ENCODE data around the gene RBM8A.
A peak's percentile ranks its signal among the peaks of the same experiment; 100 is the strongest.
"Not testable (repeated sequence)": the region's sequence is repeated elsewhere in the genome, so short reads cannot be mapped to it uniquely, and the experiment has no call there.

Gene RBM8A

GRCh38 chr1:145935708-145936107 lies 8.4 kb upstream of the RBM8A start:
- Histone ChIP-seq H3K4me1 (ENCODE audit: control extremely low read depth in 1 of 4, control insufficient read depth in 4 of 4, insufficient read depth in 4 of 4, low read length in 3 of 4) (peaks cover 3 to 8% (median 5%) of the 10 kb centered on the region in 4 experiments), H3K4me3 (ENCODE audit: control insufficient read depth in 1 of 7, extremely low read depth in 1 of 7, insufficient read depth in 4 of 7, low read depth in 2 of 7, low read length in 6 of 7) (no peak overlapping the region), H3K9me3 (ENCODE audit: control extremely low read depth in 1 of 5, control insufficient read depth in 4 of 5, insufficient read depth in 2 of 5, low read depth in 1 of 5, low read length in 4 of 5) (no peaks in the 10 kb centered on the region), H3K36me3 (ENCODE audit: control insufficient read depth in 4 of 4, insufficient read depth in 4 of 4, low read length in 3 of 4) (peaks cover 11 to 26% (median 16%) of the 10 kb centered on the region in 4 experiments), H3K27ac (ENCODE audit: insufficient read depth in 1 of 2, low read depth in 1 of 2, low read length in 2 of 2, poor library complexity in 1 of 2, severe bottlenecking in 2 of 2) (no peak overlapping the region), H3K27me3 (replicated peaks in 2 of 5; ENCODE audit: control insufficient read depth in 4 of 5, insufficient read depth in 5 of 5, low read length in 4 of 5) (no peaks in the 10 kb centered on the region)
- ChIA-PET CTCF (interaction anchor here (0.9 to 1.0 kb wide), 2 partner anchors 16 to 24 kb away, joined by 3 read pairs; no protein-coding TSS in a partner anchor), POLR2A (no interaction called here)
- no peak for DNase-seq

- H3K9me3 ChIP-seq (ENCODE audit: control extremely low read depth in 1 of 5, control insufficient read depth in 4 of 5, insufficient read depth in 2 of 5, low read depth in 1 of 5, low read length in 4 of 5); H3K27me3 ChIP-seq (replicated peaks in 2 of 5; ENCODE audit: control insufficient read depth in 4 of 5, insufficient read depth in 5 of 5, low read length in 4 of 5); H3K4me3 ChIP-seq (ENCODE audit: control insufficient read depth in 1 of 7, extremely low read depth in 1 of 7, insufficient read depth in 4 of 7, low read depth in 2 of 7, low read length in 6 of 7); POLR2A ChIA-PET; H3K27ac ChIP-seq (ENCODE audit: insufficient read depth in 1 of 2, low read depth in 1 of 2, low read length in 2 of 2, poor library complexity in 1 of 2, severe bottlenecking in 2 of 2): not testable (repeated sequence)
- peak; percentile 56 to 89 (median 77) for DNase-seq
- peaks cover 9 to 23% (median 14%) of the 10 kb centered on the region in 4 experiments for H3K36me3 ChIP-seq (ENCODE audit: control insufficient read depth in 4 of 4, insufficient read depth in 4 of 4, low read length in 3 of 4)
- CTCF ChIA-PET: interaction anchor here (0.7 kb wide), 1 partner anchor 72 kb away, joined by 3 read pairs; no protein-coding TSS in a partner anchor
- WGBS (ENCODE audit: insufficient coverage): 0% methylated on average over 4 of the region's 9 CpGs
- H3K4me1 ChIP-seq (ENCODE audit: control extremely low read depth in 1 of 4, control insufficient read depth in 4 of 4, insufficient read depth in 4 of 4, low read length in 3 of 4): peaks cover 3 to 15% (median 12%) of the 10 kb centered on the region in 4 experiments
Measured at GRCh38 chr1:145932522-145933009, 5.3 kb upstream of the RBM8A start.

GRCh38 chr1:145927916-145928643 lies 796 bp upstream of the RBM8A start:
- POLR2A ChIA-PET: interaction anchor here (0.9 to 2.2 kb wide), 6 partner anchors 9 to 36 kb away, joined by 3 to 15 read pairs (median 6); partner anchors contain the start of genes ANKRD34A, LIX1L, PEX11B and POLR3GL
- Histone ChIP-seq H3K4me1 (ENCODE audit: control extremely low read depth in 1 of 4, control insufficient read depth in 4 of 4, insufficient read depth in 4 of 4, low read length in 3 of 4) (peaks cover 6 to 24% (median 21%) of the 10 kb centered on the region in 4 experiments), H3K27ac (ENCODE audit: insufficient read depth in 1 of 2, low read depth in 1 of 2, low read length in 2 of 2, poor library complexity in 1 of 2, severe bottlenecking in 2 of 2) (peak overlapping the region; percentile 96 to 97), H3K27me3 (replicated peaks in 2 of 5; ENCODE audit: control insufficient read depth in 4 of 5, insufficient read depth in 5 of 5, low read length in 4 of 5) (no peaks in the 10 kb centered on the region), H3K36me3 (ENCODE audit: control insufficient read depth in 4 of 4, insufficient read depth in 4 of 4, low read length in 3 of 4) (peaks cover 4 to 19% (median 10%) of the 10 kb centered on the region in 4 experiments), H3K4me3 (ENCODE audit: control insufficient read depth in 1 of 7, extremely low read depth in 1 of 7, insufficient read depth in 4 of 7, low read depth in 2 of 7, low read length in 6 of 7) (peak overlapping the region; percentile 14 to 92 (median 87)), H3K9me3 (ENCODE audit: control extremely low read depth in 1 of 5, control insufficient read depth in 4 of 5, insufficient read depth in 2 of 5, low read depth in 1 of 5, low read length in 4 of 5) (no peaks in the 10 kb centered on the region)
- no peak for DNase-seq
- WGBS (ENCODE audit: insufficient coverage): 88% methylated on average over 9 of the region's 20 CpGs
- CTCF ChIA-PET: interaction anchor here (1.1 to 2.2 kb wide), 15 partner anchors 9 to 107 kb away, joined by 3 to 10 read pairs (median 4); partner anchors contain the start of genes ANKRD34A, HJV, PEX11B and POLR3GL

GRCh38 chr1:145926686-145927062 lies 610 bp downstream of the RBM8A start:
- peaks cover 6 to 23% (median 10%) of the 10 kb centered on the region in 4 experiments for H3K36me3 ChIP-seq (ENCODE audit: control insufficient read depth in 4 of 4, insufficient read depth in 4 of 4, low read length in 3 of 4)
- peak overlapping the region; percentile 96 to 97 for H3K27ac ChIP-seq (ENCODE audit: insufficient read depth in 1 of 2, low read depth in 1 of 2, low read length in 2 of 2, poor library complexity in 1 of 2, severe bottlenecking in 2 of 2)
- ChIA-PET POLR2A (interaction anchor here (1.5 to 2.2 kb wide), 3 partner anchors 8 to 37 kb away, joined by 5 to 15 read pairs (median 9); partner anchors contain the start of genes ANKRD34A, PEX11B and POLR3GL), CTCF (interaction anchor here (0.5 to 2.1 kb wide), 13 partner anchors 8 to 329 kb away, joined by 3 to 10 read pairs (median 4); partner anchors contain the start of genes HJV and PEX11B)
- 9% methylated on average over 18 of the region's 19 CpGs for WGBS (ENCODE audit: insufficient coverage)
- DNase-seq: no peak
- peaks cover 6 to 18% (median 16%) of the 10 kb centered on the region in 4 experiments for H3K4me1 ChIP-seq (ENCODE audit: control extremely low read depth in 1 of 4, control insufficient read depth in 4 of 4, insufficient read depth in 4 of 4, low read length in 3 of 4)
- H3K4me3 ChIP-seq (ENCODE audit: control insufficient read depth in 1 of 7, extremely low read depth in 1 of 7, insufficient read depth in 4 of 7, low read depth in 2 of 7, low read length in 6 of 7): peak overlapping the region; percentile 66 to 92 (median 87)
- no peaks in the 10 kb centered on the region for H3K27me3 ChIP-seq (replicated peaks in 2 of 5; ENCODE audit: control insufficient read depth in 4 of 5, insufficient read depth in 5 of 5, low read length in 4 of 5)
- no peaks in the 10 kb centered on the region for H3K9me3 ChIP-seq (ENCODE audit: control extremely low read depth in 1 of 5, control insufficient read depth in 4 of 5, insufficient read depth in 2 of 5, low read depth in 1 of 5, low read length in 4 of 5)

GRCh38 chr1:145922266-145922665 lies 5.0 kb downstream of the RBM8A start:
- no peak overlapping the region for H3K27ac ChIP-seq (ENCODE audit: insufficient read depth in 1 of 2, low read depth in 1 of 2, low read length in 2 of 2, poor library complexity in 1 of 2, severe bottlenecking in 2 of 2)
- no peak for DNase-seq
- H3K9me3 ChIP-seq (ENCODE audit: control extremely low read depth in 1 of 5, control insufficient read depth in 4 of 5, insufficient read depth in 2 of 5, low read depth in 1 of 5, low read length in 4 of 5): no peaks in the 10 kb centered on the region
- peaks cover 6 to 23% (median 10%) of the 10 kb centered on the region in 4 experiments for H3K36me3 ChIP-seq (ENCODE audit: control insufficient read depth in 4 of 4, insufficient read depth in 4 of 4, low read length in 3 of 4)
- H3K4me1 ChIP-seq (ENCODE audit: control extremely low read depth in 1 of 4, control insufficient read depth in 4 of 4, insufficient read depth in 4 of 4, low read length in 3 of 4): peaks cover 7 to 34% (median 31%) of the 10 kb centered on the region in 4 experiments
- H3K4me3 ChIP-seq (ENCODE audit: control insufficient read depth in 1 of 7, extremely low read depth in 1 of 7, insufficient read depth in 4 of 7, low read depth in 2 of 7, low read length in 6 of 7): no peak overlapping the region
- no peaks in the 10 kb centered on the region for H3K27me3 ChIP-seq (replicated peaks in 2 of 5; ENCODE audit: control insufficient read depth in 4 of 5, insufficient read depth in 5 of 5, low read length in 4 of 5)
- CTCF ChIA-PET: interaction anchor here (1.3 to 1.6 kb wide), 2 partner anchors 11 to 55 kb away, joined by 4 read pairs; no protein-coding TSS in a partner anchor
- POLR2A ChIA-PET: no interaction called here
- WGBS (ENCODE audit: insufficient coverage): 100% methylated on average over 1 of the region's 2 CpGs

GRCh38 chr1:145920297-145920696 lies 7.0 kb downstream of the RBM8A start:
- WGBS (ENCODE audit: insufficient coverage): no CpG with 5 or more reads among the region's 4 CpGs
- H3K27ac ChIP-seq (ENCODE audit: insufficient read depth in 1 of 2, low read depth in 1 of 2, low read length in 2 of 2, poor library complexity in 1 of 2, severe bottlenecking in 2 of 2); POLR2A ChIA-PET; H3K9me3 ChIP-seq (ENCODE audit: control extremely low read depth in 1 of 5, control insufficient read depth in 4 of 5, insufficient read depth in 2 of 5, low read depth in 1 of 5, low read length in 4 of 5); DNase-seq; H3K27me3 ChIP-seq (replicated peaks in 2 of 5; ENCODE audit: control insufficient read depth in 4 of 5, insufficient read depth in 5 of 5, low read length in 4 of 5): not testable (repeated sequence)
- CTCF ChIA-PET: interaction anchor here (1.4 kb wide), 1 partner anchor 11 kb away, joined by 6 read pairs; no protein-coding TSS in a partner anchor
- peak overlapping the region in 1 of 7 experiments; percentile 99 for H3K4me3 ChIP-seq (ENCODE audit: control insufficient read depth in 1 of 7, extremely low read depth in 1 of 7, insufficient read depth in 4 of 7, low read depth in 2 of 7, low read length in 6 of 7)
- peaks cover 0 to 25% (median 13%) of the 10 kb centered on the region in 4 experiments for H3K36me3 ChIP-seq (ENCODE audit: control insufficient read depth in 4 of 4, insufficient read depth in 4 of 4, low read length in 3 of 4)
- H3K4me1 ChIP-seq (ENCODE audit: control extremely low read depth in 1 of 4, control insufficient read depth in 4 of 4, insufficient read depth in 4 of 4, low read length in 3 of 4): peaks cover 2 to 28% (median 23%) of the 10 kb centered on the region in 4 experiments

Data from common myeloid progenitor, CD34-positive (primary cell).